ENCODE data around the gene USP11.

DNA sequence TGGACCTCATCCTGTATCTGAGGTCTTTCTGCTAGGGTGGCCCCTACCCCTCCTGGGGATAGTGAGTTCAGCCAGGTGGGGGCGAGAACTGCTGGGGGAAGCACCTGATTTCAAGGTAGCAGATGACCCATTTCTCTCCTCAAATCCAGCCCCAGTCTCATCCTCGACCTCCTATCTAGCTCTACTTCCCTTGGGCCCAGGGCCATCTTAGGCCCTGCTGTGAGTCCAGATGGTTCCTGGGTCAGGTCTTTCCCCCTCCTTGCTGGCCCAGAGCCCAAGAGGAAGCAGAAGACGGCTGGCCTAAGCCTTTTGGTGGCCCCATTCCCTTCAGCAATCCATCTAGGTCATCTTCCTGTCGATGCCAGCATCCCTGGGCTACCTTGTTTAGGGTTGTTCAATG, 11.1 kb upstream of the USP11 start:
- TF ChIP-seq, protein P1, sequence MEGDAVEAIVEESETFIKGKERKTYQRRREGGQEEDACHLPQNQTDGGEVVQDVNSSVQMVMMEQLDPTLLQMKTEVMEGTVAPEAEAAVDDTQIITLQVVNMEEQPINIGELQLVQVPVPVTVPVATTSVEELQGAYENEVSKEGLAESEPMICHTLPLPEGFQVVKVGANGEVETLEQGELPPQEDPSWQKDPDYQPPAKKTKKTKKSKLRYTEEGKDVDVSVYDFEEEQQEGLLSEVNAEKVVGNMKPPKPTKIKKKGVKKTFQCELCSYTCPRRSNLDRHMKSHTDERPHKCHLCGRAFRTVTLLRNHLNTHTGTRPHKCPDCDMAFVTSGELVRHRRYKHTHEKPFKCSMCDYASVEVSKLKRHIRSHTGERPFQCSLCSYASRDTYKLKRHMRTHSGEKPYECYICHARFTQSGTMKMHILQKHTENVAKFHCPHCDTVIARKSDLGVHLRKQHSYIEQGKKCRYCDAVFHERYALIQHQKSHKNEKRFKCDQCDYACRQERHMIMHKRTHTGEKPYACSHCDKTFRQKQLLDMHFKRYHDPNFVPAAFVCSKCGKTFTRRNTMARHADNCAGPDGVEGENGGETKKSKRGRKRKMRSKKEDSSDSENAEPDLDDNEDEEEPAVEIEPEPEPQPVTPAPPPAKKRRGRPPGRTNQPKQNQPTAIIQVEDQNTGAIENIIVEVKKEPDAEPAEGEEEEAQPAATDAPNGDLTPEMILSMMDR (conservative IDR thresholded peaks at IDR 0.05; ENCODE audit: low read depth, low read length) = no peak
- TF ChIP-seq, protein P2, sequence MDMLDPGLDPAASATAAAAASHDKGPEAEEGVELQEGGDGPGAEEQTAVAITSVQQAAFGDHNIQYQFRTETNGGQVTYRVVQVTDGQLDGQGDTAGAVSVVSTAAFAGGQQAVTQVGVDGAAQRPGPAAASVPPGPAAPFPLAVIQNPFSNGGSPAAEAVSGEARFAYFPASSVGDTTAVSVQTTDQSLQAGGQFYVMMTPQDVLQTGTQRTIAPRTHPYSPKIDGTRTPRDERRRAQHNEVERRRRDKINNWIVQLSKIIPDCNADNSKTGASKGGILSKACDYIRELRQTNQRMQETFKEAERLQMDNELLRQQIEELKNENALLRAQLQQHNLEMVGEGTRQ (IDR thresholded peaks at IDR 0.05; ENCODE audit: low read depth, low read length) = no peak
- TF ChIP-seq POLR2A (IDR thresholded peaks at IDR 0.05; ENCODE audit: low read depth, low read length) (no peak), RAD21 (IDR thresholded peaks at IDR 0.05; ENCODE audit: low read length) (no peak), RFX5 (IDR thresholded peaks at IDR 0.05; ENCODE audit: low read depth, low read length) (no peak), CEBPB (IDR thresholded peaks at IDR 0.05; ENCODE audit: low read depth, low read length) (no peak), RCOR1 (IDR thresholded peaks at IDR 0.05; ENCODE audit: insufficient replicate concordance, low read length) (no peak), MAFK (IDR thresholded peaks at IDR 0.05; ENCODE audit: low read depth, low read length) (no peak), BHLHE40 (IDR thresholded peaks at IDR 0.05; ENCODE audit: low read depth, low read length) (no peak), SMC3 (IDR thresholded peaks at IDR 0.05; ENCODE audit: low read depth, low read length) (no peak), MAZ (IDR thresholded peaks at IDR 0.05; ENCODE audit: borderline replicate concordance, low read depth, low read length) (no peak), CHD1 (IDR thresholded peaks at IDR 0.05; ENCODE audit: low read depth, low read length) (no peak), FOS (IDR thresholded peaks at IDR 0.05; ENCODE audit: low read depth, low read length) (no peak)
- TF ChIP-seq, protein P3, sequence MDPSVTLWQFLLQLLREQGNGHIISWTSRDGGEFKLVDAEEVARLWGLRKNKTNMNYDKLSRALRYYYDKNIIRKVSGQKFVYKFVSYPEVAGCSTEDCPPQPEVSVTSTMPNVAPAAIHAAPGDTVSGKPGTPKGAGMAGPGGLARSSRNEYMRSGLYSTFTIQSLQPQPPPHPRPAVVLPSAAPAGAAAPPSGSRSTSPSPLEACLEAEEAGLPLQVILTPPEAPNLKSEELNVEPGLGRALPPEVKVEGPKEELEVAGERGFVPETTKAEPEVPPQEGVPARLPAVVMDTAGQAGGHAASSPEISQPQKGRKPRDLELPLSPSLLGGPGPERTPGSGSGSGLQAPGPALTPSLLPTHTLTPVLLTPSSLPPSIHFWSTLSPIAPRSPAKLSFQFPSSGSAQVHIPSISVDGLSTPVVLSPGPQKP (IDR thresholded peaks at IDR 0.05; ENCODE audit: borderline replicate concordance, low read depth, low read length) = no peak

Measured in IMR-90 (cell line).